Hindlimb muscle (tissue), 1 donor: Measurements from ENCODE around the gene PLEKHA7. TPM values are rescaled to one million over a fixed set of nuclear protein-coding genes. Genes with fewer than 3 reads are reported as not detected.
"Not testable (repeated sequence)": the region's sequence is repeated elsewhere in the genome, so short reads cannot be mapped to it uniquely, and the experiment has no call there.

Source experiments
- DNase-seq: peaks from one replicate; pipeline ENCODE4 v3.0.0-alpha.2; 2013
- polyA plus RNA-seq: library from polyadenylated mRNA; unstranded; fragments of 120-200 nt; gene quantifications from one replicate; pipeline ENCODE4 v1.2.1, GENCODE V29; 2013; ENCODE audit not compliant: insufficient read length

Gene PLEKHA7
- polyA plus RNA-seq, 1 donor = 5.7 TPM

- DNase-seq = no peak
Observed at GRCh38 chr11:16936643-16937042, 77.6 kb downstream of the PLEKHA7 start.

GRCh38 chr11:16935518-16936302 is 78.5 kb downstream of the PLEKHA7 start:
- no peak for DNase-seq

- DNase-seq = no peak
Observed at GRCh38 chr11:16933756-16934603, 80.2 kb downstream of the PLEKHA7 start.

GRCh38 chr11:16933291-16933690 is 80.9 kb downstream of the PLEKHA7 start:
- no peak for DNase-seq

GRCh38 chr11:16928044-16928443 is 86.2 kb downstream of the PLEKHA7 start:
- DNase-seq = no peak

- DNase-seq = no peak
Observed at GRCh38 chr11:16926883-16927626, 87.2 kb downstream of the PLEKHA7 start.

- peak; percentile 47 for DNase-seq
Observed at GRCh38 chr11:16925561-16926065, 88.6 kb downstream of the PLEKHA7 start.

GRCh38 chr11:16924826-16925560 is 89.2 kb downstream of the PLEKHA7 start:
- DNase-seq = peak; percentile 71

- DNase-seq = no peak
Observed at GRCh38 chr11:16924462-16924825, 89.8 kb downstream of the PLEKHA7 start.

GRCh38 chr11:16923987-16924386 is 90.2 kb downstream of the PLEKHA7 start:
- no peak for DNase-seq

- DNase-seq = no peak
Observed at GRCh38 chr11:16921668-16922067, 92.5 kb downstream of the PLEKHA7 start.

- DNase-seq = no peak
Observed at GRCh38 chr11:16921019-16921418, 93.2 kb downstream of the PLEKHA7 start.

- DNase-seq = no peak
Observed at GRCh38 chr11:16920559-16920958, 93.7 kb downstream of the PLEKHA7 start.

- not testable (repeated sequence) for DNase-seq
Observed at GRCh38 chr11:16918543-16919182, 95.6 kb downstream of the PLEKHA7 start.

GRCh38 chr11:16917941-16918340 is 96.3 kb downstream of the PLEKHA7 start:
- no peak for DNase-seq

GRCh38 chr11:16912692-16913111 is 101.5 kb downstream of the PLEKHA7 start:
- DNase-seq = no peak

GRCh38 chr11:16911658-16912057 is 102.6 kb downstream of the PLEKHA7 start:
- DNase-seq = no peak

GRCh38 chr11:16911186-16911585 is 103.0 kb downstream of the PLEKHA7 start:
- DNase-seq = no peak

- no peak for DNase-seq
Observed at GRCh38 chr11:16909359-16910035, 104.7 kb downstream of the PLEKHA7 start.

- no peak for DNase-seq
Observed at GRCh38 chr11:16905375-16905774, 108.8 kb downstream of the PLEKHA7 start.

- DNase-seq = not testable (repeated sequence)
Observed at GRCh38 chr11:16904761-16905160, 109.5 kb downstream of the PLEKHA7 start.
